Inferior parietal cortex (tissue), 1 donor: ENCODE data around the gene ZFP28.

Experiments used
- DNase-seq: peaks from one replicate; pipeline ENCODE4 v3.0.0-alpha.2; 2016; ENCODE audit errors: extremely low spot score

Gene ZFP28

DNA sequence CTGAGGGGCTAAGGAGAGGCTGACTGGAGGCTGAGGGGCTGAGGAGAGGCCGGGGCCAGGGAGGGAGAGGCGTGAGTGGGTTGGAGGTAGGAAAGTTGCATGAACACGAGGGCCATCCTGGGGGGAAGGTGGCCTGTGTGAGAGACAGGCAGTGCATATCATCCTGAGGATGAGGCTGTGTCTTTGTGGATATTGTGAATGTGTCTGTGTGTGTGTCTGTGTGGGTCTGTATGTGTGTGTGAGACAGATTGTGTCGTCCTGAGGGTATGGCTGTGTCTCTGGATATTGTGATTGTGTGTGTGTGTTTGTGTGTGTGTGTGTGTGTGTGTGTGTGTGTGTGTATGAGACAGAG lies 56.8 kb downstream of the ZFP28 start:
- no peak for DNase-seq

DNA sequence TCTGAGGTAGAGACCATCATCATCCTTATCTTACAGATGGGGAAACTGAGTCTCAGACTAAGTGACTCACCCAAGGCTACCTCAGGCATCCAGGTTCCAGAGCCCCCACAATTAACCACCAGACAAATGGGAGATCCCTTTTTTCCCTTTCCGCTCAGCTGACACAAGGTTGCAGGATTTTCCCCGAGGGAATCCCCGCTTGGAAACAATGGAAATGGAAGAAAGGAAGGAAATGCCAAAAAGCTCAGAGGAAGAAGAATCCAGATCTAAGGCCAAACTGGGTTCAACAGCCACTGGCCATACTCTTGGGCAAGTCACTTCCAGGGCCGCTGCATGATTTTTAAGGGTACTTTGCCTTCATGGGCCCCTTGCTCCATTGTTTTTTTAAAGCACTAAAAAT lies 57.9 kb downstream of the ZFP28 start:
- no peak for DNase-seq

- no peak for DNase-seq
These were observed 58.9 kb downstream of the ZFP28 start for GRCh38 chr19:56597696-56598095.

DNA sequence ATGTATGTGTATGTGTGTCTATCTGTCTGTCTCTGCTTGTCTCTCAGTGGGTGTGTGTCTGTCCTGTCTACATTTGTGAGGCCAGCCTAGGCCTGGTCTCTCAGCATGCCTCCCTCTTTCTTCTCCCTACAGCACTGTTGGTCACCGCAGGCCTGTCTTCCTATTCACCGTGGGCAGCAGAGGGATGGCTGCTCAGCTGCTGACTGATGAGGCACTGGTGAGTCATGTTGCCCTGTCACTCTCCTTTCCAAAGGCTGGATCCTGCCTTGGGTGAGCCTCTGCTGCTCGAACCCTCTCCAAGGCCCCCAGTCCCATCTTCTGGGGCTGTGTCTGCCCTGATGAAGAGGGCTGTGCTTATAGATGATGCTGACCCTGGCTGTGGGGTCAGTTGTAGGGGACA lies 62.6 kb downstream of the ZFP28 start:
- DNase-seq: no peak

GRCh38 chr19:56603829-56604228 lies 65.1 kb downstream of the ZFP28 start:
- peak; percentile 6 for DNase-seq
